WI38 (cell line): Measurements from ENCODE around the gene IGSF21.

Experiments used
- H3K4me3 ChIP-seq: 2 replicates; pipeline ENCODE4 v1.5.1; 2011; ENCODE audit warnings: low read depth, mild to moderate bottlenecking, control low read depth, low read length
- TF ChIP-seq, protein P1 (sequence below): IDR thresholded peaks from 2 replicates; pipeline ENCODE4 v1.5.1; 2012; ENCODE audit warnings: low read depth, mild to moderate bottlenecking, control low read depth, low read length

The IGSF21 gene

DNA sequence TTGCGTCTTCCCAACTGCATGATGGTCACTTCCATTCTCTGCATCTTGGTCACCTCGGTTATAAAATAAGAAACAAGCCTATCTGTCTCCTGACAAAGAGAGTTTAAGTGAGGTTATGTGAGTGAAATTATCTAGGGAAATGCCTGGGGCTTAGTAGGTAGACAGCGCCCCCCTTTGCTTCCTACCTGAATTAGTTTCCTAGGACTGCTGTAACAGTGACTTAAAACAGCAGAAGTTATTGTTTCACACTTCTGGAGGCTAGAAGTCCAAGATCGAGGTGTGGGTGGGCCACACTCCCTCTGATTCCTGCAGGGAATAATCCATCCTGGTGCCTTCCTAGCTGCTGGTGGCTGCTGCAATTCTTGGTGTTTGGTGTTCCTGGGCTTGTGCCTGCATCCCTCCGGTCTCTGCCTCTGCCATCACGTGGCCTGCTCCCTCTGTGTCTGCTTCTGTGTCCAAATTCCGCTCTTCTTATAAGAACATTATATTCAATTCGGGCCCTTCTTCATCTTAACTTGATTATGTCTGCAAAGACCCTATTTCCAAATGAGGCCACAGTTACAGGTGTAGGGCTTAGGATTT is 92.6 kb downstream of the IGSF21 start:
- H3K4me3 ChIP-seq, result no peak overlapping the region
- TF ChIP-seq, protein P1, sequence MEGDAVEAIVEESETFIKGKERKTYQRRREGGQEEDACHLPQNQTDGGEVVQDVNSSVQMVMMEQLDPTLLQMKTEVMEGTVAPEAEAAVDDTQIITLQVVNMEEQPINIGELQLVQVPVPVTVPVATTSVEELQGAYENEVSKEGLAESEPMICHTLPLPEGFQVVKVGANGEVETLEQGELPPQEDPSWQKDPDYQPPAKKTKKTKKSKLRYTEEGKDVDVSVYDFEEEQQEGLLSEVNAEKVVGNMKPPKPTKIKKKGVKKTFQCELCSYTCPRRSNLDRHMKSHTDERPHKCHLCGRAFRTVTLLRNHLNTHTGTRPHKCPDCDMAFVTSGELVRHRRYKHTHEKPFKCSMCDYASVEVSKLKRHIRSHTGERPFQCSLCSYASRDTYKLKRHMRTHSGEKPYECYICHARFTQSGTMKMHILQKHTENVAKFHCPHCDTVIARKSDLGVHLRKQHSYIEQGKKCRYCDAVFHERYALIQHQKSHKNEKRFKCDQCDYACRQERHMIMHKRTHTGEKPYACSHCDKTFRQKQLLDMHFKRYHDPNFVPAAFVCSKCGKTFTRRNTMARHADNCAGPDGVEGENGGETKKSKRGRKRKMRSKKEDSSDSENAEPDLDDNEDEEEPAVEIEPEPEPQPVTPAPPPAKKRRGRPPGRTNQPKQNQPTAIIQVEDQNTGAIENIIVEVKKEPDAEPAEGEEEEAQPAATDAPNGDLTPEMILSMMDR, result no peak

DNA sequence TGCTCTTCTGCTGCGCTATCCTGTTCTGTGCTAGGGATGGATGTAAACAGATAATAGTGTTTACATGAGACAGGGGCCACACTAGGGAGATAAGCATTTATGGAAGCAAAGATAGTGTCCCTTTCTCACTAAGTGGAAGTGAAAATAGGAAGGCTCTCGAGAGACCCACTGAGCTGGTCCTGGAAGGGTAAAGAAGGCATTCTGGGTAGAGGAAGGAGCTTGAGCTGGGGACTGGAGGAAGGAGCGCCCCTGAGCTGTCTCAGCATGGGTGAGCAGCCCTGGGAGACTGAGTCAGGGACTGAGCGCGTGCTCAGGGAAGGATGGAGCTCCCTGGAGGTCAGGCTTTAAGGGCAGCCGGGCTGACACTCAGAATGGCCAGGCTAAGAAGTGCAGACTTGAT is 93.3 kb downstream of the IGSF21 start:
- H3K4me3 ChIP-seq, result no peak overlapping the region

DNA sequence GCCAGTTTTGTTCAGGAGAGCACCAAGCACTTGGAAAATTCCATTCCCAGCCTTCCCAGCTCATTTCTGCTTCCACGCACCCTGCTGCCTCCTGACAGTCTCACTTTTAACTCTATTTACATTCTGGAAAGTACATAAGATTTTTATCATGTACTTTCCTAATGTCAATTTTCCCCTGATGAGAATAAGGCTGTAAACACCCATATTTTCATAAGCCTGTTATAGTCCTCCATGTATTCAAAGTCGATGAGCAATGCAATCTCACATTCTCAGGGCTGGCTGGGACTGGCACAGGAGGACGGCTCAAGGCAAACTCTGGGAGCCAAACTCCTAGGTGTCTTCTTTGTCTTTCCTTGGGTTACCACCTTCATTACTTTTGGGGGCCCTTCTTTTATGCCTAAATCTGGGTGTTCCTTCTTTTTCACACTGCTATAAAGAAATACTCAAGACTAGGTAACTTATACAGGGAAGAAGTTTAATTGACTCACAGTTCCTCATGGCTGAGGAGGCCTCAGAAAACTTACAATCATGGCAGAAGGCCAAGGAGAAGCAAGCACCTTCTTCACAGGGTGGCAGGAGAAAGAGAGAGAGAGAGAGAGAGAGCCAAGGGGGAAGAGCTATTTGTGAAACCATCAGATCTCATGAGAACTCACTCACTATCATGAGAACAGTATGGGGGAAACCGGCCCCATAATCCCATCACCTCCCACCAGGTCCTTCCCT is 94.6 kb downstream of the IGSF21 start:
- TF ChIP-seq, protein P1, result no peak
- no peak overlapping the region for H3K4me3 ChIP-seq

More for the DNA sequence above, 93.3 kb downstream of the IGSF21 start:
- TF ChIP-seq, protein P1, result no peak

DNA sequence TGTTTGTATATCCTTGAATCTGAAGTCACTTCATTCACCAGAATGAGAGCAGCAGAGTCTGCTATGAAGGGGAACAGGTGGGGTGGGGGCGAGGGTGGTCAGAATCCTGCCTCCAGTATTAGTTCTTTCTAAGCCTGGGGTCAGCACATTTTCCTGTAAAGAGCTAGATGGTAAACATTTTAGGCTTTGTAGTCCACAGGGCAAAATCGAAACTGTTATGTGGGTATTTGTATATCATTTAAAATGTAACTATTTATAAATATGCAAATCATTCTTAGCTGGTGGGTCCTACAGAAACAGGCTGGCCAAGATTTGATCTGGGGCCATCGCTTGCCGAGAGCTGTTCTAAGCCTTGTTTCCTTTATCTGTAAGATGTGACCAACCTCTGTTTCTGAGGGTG is 96.0 kb downstream of the IGSF21 start:
- no peak overlapping the region for H3K4me3 ChIP-seq
- TF ChIP-seq, protein P1, result no peak

DNA sequence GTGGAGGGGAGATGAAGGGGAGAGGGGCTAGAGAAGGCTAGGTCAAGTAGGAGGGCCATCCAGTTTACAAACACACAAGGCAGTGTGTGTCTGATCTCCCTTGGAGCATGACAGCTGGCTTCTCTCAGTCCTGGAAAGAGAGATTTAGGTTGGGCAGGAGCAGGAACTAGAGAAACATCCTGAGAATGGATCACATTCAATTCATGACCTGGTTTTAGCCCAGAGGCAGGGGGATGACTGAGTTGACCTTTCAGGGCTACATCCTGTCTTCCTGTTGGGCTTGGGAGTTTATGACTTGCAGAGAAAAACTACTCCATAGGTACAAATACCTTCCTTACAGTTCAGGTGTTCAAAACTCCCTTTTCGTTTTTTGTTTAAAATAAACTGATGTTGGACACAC is 97.0 kb downstream of the IGSF21 start:
- H3K4me3 ChIP-seq, result no peak overlapping the region
- TF ChIP-seq, protein P1, result no peak

DNA sequence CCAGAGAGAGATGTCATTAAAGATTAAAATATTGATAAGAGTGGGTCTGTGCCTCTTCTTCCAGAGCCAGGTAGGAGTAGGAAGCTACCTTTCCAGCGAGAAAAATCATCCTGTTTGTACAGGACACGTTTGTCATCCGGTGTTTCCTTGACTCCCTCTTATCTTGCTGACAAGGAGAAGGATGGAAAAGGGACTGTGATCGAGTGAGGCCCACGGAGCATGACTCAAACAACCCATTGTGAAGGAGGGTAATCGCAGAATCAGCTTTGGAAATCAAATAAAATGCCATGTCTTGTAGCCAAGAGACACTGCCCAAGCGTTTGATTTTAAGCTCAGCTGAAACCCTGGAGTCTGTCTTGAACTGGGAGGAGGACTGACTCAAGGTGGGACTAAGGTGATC is 97.7 kb downstream of the IGSF21 start:
- no peak overlapping the region for H3K4me3 ChIP-seq
- TF ChIP-seq, protein P1, result no peak

DNA sequence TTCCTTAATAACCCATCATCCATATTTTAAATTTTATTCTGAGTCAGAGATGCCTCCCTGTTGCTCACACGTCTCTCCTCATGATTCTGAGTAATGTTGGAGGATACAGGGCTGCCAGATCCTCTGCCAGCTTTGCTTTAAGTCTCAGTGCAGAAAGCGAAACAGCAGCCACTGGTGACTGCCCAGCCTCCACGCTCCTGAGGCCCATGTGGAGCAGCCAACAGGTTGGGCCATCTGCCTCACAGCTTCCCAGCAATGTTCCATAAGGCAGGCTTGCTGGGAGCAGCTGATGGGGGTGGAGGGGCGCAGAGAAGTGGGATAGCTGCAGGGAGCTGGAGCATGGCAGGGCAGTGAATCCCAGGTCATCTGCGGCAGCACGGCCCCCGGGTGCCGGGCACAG is 104.2 kb downstream of the IGSF21 start:
- TF ChIP-seq, protein P1, result no peak
- no peak overlapping the region for H3K4me3 ChIP-seq
